GM19240 (cell line): ENCODE results near the gene TCERG1L.

Source experiments
- DNase-seq: peaks from one replicate; pipeline ENCODE4 v3.0.0; 2011; ENCODE audit warnings: low spot score; ENCODE audit not compliant: insufficient read length

TCERG1L gene

DNA sequence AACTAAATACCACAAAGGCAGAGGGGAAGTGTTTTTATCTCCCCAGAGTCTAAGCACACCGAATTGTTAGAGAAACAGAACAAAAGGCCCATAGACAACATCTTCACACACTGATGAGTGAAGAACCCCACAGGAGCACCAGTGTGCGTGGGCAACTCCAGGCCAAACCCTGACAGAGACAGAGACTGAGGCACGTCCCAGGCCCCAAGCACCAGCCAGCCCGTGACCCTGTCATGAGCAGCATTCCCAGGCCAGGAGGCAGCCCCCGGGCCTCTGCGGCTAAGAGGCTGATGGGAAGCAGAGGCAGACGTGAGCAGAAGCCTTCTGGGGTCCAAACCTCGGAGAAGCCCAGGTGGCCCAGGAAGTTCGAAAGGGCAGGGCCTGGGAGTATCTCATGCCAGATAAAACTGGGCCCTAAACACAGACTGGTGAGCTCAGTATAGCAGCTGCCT lies 184.4 kb downstream of the TCERG1L start:
- no peak for DNase-seq

DNA sequence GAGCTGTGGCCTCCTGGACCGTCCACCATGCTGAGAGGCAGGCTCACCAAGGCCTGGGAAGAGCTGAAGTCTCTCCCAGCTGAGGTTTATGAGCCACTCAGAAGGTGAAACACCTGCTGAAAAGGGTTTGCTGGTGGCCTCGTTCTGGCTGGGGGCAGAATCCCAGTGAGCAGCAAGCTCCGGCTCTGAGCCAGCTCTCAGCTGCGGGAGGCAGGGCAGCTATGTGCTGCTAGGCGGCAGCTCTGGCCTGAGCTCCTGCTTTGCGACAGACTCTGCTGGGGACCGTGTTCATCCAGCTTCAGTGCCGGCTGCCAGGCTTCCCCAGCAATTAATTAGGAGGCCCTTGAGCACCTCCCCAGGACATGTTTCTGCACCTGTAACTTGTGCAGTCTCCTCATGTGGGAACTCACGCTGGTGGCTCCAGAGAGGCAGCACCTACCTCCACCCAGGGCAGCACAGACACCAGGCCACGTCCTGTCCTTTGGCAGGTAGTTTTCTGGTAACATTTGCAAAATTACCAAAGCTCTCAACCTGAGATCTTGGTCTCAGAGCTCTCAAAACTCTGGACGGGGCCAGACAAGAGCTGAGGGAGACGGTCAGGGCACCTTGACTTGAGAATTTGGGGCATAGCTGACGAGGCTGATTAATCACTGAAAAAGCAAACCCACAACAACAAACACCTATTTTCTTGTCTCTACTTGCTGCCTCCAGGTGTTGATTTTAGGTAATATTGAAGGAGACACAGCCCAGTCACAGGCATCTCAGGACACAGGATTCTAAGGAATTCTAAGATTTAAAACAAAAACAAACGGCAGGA lies 185.0 kb downstream of the TCERG1L start:
- no peak for DNase-seq

GRCh38 chr10:131125511-131126225 lies 185.9 kb downstream of the TCERG1L start:
- no peak for DNase-seq

DNA sequence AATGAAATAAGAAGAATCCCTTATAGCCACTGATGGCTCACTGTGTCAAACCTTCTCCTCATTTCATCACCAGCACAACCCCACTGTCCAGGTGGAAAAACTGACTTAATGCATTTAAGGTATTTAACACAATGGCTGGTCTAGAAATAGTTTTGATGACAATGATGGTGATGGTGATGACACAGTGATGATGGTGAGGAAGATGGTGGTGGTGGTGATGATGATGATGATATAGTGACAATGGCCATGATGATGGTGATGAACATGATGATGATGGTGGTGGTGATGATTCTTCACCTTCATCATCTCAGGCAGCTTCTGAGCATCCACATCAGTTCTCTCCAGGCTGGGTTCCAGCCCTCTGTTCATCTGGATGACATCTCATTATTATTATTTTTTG lies 186.6 kb downstream of the TCERG1L start:
- no peak for DNase-seq

DNA sequence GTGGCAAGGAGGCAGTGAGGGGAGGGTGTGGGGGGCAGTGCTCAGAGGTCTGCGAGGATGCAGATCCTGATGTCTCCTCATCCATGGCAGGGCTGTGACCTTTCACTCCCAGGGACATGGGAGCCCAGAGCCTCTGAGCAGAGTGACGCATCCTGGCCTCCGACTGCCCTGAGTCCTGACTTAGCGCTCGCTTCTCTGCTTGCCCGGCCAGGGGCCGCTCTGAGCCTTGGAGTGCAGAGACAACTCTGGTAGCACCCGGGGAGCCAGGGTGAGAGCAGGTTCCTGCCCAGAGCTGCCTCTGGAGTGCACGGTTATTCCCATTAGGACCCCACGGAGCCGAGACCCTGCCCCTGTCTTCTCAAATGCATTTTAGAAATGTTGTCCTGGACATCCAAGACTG lies 188.0 kb downstream of the TCERG1L start:
- no peak for DNase-seq

GRCh38 chr10:131121511-131122035 lies 189.9 kb downstream of the TCERG1L start:
- no peak for DNase-seq

GRCh38 chr10:131119626-131120355 lies 191.7 kb downstream of the TCERG1L start:
- DNase-seq = no peak

GRCh38 chr10:131117416-131118212 lies 193.9 kb downstream of the TCERG1L start:
- DNase-seq = no peak

- no peak for DNase-seq
Measured at GRCh38 chr10:131116991-131117375, 194.5 kb downstream of the TCERG1L start.

- DNase-seq = no peak
Measured at GRCh38 chr10:131116216-131116990, 195.1 kb downstream of the TCERG1L start.

GRCh38 chr10:131115801-131116200 lies 195.7 kb downstream of the TCERG1L start:
- no peak for DNase-seq

DNA sequence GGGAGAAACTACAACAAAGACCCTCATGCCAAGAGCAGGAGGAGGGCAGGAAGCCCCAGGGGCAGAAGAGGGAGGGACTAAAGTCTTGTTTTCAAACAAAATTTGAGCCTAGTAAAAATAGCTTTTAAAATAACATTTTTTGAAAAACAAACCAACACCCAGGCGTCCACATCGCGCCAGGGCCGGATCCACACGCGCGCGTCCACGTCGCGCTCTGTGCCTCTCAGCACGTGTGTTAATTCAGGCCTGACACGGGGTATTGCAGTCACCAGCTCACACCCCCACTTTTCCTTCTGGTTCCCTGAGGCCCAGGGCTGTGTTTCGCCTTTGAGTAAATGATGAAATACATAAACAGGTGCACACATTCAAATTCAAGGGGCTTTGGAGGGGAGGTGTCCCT lies 196.2 kb downstream of the TCERG1L start:
- no peak for DNase-seq

DNA sequence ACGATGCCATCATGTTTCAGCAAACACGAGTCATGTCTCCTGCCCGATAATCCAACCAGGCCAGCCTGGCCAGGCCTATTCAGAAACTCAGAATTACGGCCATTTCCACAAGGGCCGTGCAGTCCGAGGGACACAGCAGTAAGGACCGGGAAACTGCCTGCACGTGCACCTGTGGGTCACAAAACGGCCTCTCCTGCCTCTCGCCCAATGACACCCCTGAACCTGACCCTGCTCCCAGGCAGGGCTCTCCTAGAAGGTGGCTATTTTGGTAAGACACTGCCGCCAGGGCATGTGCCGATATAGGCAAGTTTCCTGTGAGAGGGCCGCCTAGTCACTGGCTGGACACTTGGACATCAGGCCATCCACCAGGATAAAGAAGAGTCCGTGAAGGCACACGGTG lies 196.7 kb downstream of the TCERG1L start:
- DNase-seq = no peak

GRCh38 chr10:131113709-131114291 lies 197.7 kb downstream of the TCERG1L start:
- DNase-seq = no peak

DNA sequence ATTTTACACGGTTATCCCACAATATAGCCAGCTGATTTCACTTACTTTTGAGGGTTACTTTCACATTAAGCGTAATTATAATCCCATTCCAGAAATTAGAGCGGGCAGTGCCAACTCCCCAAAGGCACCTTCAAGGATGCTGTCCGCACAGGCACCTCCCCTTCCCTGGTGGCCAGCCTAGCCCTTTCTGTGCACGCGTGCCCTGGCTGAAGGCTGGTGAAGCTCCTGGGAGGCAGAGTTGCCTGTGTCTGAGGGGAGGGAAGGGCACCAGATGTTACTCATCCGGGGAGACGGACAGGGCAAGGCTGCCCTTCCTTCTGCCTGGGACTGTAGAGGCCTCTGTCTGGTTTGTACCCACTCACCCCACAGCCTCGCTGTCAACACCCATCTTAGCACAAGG lies 198.4 kb downstream of the TCERG1L start:
- DNase-seq = no peak

- no peak for DNase-seq
Measured at GRCh38 chr10:131112691-131113090, 198.8 kb downstream of the TCERG1L start.

DNA sequence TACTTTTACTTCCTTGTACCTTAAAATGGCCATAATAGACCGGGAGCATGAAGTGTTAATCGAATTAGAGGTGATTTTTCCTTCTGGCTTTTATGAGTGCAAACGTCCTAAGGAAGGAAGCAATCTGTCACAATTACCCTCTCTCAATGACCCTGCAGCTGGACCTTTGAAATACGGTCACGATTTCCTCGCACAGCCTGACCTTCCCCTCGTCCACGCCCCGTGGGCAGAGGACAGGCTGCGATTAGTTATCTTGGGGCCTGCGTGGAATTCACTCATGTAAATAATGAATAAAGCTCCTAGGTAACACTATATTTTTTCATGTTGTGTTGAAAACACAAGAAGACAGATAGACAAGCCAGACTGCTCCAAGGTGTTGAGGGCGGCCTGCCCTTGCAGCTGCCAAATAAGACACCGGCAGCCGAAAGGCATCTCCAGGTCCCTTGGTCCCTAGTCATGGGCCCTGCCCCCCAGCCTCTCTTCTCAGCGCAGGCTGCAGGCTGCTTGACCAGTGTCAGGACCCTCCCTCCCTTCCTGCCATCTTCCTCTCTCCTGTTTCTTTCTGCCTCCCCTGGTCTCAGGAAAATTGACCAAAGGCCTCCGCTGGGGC lies 199.9 kb downstream of the TCERG1L start:
- DNase-seq = no peak

DNA sequence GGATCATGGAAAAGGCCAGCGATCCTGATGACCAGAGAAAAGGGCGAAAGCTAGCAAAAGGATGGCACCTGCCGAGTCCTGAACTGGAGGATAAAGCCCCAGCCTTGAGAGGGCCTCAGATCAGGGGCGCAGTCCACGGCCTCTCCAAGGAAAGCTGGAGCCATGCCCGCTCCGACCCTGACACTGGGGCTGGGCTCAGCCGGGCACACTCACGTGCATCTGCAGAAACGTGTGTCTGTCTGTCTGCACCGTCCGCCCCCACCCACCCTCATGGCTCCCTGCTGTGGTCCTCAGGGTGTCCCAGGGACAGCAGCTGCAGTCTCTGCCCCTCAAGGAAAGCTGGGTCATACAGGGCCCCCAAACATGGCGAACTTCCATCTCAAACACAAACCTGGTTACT lies 200.5 kb downstream of the TCERG1L start:
- no peak for DNase-seq

DNA sequence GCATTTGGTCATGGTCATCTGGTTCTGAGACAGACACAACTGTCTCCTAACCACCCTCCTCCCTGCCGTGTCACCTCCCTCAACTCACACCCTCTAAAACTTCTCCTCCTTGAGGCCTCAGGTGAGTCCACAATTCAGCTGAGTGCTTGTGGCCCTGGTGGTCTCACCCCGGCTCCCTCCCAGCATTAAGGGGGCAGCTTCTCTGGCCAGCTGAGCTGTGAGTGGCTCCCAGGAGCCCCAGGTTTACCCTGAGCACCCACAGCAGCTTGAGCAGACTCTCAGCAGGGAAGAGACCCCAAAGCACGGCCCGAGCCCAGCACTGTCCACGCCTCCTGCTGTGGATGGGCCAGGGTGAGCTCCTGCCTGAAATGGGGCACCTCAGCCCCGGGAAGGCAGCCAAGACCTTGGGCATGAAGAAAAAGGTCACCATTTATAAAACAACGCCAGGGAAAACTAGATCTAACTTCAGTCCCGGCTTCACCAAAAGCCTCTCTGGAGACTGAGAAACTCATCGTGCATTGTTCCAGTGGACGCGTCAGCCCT lies 201.2 kb downstream of the TCERG1L start:
- DNase-seq = no peak
